SH-SY5Y (cell line): ENCODE measurements around the gene GIMAP1.

ENCODE experiments used
- GATA2 ChIP-seq: IDR thresholded peaks from 2 replicates; pipeline ENCODE4 v1.6.1; 2011; ENCODE audit warnings: mild to moderate bottlenecking, low read depth, low read length
- GATA3 ChIP-seq: IDR thresholded peaks from 2 replicates; pipeline ENCODE4 v1.6.1; 2011; ENCODE audit warnings: low read depth, mild to moderate bottlenecking, low read length, moderate library complexity

The GIMAP1 gene

DNA sequence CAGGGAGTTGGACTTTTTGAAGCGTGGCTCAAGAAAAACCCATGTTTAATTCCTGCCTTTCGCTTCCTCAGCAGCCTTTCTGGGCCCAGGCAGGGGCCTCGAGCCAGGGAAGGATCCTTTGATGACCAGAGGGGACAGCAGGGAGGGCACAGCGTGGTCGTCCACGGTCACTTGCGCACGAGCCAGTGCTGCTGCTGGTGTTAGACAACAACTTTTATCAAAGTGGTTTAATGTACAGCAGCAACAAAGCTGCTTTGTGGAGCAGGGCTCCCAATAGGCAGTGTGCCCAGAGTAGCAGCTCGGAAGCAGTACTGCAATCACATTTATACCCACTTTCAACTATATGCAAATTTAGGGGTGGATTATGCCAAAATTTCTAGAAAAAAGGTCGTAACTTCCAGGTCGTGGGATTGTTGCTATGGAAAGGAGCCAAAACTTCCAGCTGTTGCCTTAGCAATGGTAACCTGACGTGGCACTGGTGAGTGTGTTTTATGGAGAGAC, 6.1 kb downstream of the GIMAP1 start:
- TF ChIP-seq GATA2: no peak
- no peak for TF ChIP-seq GATA3

DNA sequence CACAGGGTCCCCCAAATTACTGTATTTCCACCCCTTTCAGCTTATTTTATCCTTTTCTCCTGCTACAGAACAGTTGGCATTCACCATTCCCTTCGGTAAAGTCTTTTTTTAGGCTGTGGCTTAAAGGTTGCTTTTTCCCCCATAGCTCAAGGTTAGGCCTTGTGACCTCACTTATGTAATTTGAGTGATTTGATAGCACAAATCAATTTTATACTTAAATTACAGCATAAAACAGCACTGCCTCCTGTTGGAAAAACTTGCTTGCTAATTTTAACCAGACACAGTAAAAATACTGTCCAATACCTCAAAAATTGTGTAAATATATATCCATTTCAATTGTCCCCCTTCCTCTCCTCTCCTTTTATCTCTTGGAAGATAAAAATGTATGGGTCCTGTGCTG, 7.1 kb downstream of the GIMAP1 start:
- no peak for TF ChIP-seq GATA3
- TF ChIP-seq GATA2: no peak

DNA sequence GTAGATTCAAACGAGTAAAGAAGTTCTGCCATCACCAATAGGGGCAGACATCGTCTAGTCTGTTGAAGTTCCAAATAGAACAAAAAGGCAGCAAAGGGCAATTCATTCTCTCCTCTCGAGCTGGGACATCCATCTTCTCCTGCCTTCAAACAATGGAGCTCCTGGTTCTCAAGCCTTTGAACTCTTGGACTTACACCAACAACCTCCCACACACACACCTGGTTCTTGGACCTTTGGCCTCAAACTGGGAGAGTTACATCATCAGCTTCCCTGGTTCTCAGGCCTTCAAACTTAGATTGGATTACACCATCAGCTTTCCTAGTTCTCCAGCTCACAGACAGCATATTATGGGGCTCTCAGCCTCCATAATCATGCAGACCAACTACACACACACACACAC, 11.0 kb downstream of the GIMAP1 start:
- TF ChIP-seq GATA3 (no peak), GATA2 (no peak)

DNA sequence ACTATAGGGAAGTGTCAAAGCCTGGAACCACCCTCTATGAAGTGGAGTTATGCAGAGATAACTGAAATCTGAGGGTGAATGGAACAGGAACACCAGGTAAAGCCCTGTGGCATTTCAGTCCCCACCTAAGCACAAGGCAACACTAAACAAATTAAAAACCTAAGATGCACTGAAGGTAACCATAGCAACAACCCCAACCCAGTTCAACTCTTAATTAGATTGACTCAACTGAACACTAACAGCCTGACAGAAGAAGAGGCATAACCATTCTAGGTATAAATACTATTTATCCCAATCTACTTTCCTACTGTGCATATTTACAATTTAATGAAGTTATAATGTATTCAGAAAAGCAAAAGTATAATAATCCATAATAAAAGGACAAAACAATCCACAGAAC, 11.6 kb downstream of the GIMAP1 start:
- TF ChIP-seq GATA2 (no peak), GATA3 (no peak)

DNA sequence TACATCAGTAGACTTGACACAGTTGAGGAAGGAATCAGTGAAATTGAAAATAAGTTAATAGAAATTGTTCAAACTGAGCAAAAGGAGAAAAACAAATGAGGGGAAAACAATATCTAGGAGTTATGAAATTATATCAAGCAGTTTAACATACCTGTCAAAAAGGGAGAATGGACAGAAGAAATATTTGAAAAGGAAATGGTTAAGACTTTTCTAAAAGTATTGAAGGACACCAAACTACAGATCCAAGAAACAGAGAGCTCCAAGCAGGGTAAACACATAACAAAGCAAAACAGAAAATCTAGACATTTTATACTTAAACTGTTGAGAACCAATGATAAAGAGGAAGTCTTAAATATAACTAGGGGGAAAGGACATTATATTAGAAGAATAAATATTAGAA, 12.2 kb downstream of the GIMAP1 start:
- TF ChIP-seq GATA2 (no peak), GATA3 (no peak)

DNA sequence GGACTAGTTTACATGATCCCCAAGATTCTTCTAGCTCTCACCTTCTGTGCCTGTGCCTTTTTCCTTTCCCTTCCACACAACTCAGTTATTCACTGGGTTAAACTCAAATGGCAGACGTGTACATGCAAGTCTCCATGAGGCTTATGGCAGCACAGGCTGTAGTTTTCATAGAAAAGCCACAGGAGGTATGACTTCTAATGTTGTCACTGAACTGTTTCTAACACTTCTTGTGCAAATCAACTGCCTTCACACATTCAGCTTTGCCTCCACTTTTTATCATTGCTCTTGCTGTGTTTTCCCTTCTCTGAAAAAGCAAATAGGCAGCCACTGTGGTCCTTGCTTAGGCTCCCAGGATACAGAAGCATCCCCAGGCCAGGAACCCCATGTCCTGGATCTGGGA, 15.5 kb downstream of the GIMAP1 start:
- TF ChIP-seq GATA3: no peak
- TF ChIP-seq GATA2: no peak

DNA sequence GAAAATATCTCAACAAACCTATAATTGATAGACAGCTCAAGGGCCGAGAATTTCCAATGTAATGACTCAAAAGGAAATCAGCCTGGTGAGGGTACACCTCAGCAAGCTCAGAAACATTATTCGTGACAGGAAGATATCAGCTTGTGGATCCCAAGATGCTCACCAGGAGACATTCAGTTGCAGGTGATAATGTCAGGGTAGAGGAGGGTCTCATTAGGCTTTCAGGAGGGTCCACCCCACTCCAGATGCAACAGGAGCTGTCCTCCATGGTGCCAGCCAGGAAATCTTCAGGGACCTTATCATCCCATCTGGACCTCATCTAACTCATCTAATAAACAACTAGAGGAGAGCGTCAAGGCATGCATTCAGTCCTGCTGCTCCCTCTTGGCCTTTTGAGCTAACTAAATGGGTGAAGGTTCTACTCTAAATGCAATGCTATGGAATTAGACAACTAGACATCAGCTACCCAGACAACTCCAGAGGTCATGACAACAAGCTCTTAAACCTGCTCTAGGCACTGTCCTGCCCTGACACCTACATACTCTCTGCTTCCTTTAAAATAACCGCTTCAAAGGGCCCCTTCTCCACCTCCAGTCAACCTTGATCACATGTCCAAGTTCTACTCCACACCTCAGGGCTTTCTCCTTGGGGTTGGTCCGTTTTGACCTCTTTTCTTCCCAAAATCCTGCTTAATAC, 16.5 kb downstream of the GIMAP1 start:
- no peak for TF ChIP-seq GATA2
- TF ChIP-seq GATA3: no peak

DNA sequence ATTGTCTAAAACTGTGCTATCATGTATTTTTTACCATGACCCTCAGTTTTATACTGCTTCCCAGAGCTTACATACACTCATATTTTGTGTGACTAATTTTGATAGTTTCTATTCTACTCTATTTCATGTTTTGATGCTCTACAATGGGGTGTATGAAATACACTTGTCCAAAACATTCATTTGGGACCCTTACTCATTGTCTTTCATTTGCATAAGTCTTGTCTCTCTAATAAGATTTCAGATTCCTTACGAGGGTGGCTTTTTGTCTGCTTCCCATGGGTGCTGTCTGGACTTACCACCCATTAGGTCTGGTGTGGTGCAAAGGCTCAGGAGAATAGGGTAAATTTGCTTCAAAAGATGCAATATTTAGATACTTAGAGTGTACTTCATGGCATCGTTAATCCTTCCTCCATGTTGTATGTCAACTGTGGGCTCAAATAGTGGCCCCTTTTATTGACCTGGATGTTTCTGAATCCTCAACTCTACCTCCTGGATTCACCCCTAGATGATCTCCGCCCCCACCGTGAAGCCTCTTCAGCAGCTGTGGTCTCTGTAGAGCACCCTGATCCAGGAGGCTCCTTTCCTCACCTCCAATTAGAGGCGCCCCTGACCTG, 17.2 kb downstream of the GIMAP1 start:
- no peak for TF ChIP-seq GATA3
- TF ChIP-seq GATA2: no peak

DNA sequence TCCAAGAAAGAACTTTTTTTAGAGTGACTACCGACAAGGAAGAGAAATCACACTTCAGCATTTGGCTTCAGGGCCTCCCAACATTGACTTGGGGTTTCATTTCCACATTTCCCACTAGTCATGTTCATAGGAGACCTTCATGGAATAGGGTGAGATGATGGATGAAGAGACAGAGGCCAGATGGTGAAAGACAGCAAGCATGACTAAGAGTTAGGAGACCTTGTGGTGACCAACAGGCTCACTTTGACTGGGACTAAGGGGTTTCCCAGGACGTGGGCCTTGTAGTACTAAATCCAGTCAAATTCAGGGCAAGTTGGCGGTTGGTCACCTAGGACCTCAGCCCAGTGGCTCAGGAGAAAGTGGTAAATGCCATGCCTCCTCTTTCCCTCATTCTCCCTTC, 17.8 kb downstream of the GIMAP1 start:
- no peak for TF ChIP-seq GATA3
- no peak for TF ChIP-seq GATA2

DNA sequence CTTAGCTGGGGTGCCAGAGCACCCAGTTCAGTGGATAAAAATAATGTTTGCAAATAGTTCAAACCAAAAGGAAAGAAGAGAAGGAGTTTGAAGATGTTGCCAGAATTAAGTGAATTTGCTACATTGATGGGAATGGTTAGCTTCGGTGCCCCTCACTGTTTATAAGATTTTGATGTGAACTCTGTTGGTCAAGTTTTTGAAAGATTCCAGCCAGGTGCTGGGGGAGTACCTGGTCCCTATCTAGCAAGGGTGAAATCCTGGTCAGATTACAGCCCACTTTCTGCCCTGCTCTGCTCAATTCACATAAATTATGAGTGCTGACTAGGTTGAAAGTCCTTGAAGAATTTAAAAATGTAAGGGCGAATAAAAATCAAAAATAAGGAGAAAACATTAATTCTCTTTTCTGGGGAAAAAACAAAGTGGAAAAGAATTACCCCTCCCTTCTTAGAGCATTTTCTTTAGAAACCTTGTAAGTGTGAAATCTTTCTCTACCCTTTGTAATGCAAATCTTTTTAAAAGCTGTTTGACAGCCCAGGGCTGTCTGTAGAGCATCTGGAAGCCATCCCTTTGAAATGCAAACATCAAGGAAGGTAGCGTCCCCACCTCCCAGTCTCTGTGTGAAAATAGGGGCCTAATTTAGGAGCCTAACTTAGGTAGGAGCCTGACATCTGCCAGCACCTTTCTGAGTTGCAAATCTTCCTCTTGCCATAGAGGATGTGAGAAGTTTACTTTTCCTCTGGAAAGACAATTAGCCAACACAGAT, 19.4 kb downstream of the GIMAP1 start:
- TF ChIP-seq GATA2 (no peak), GATA3 (no peak)

DNA sequence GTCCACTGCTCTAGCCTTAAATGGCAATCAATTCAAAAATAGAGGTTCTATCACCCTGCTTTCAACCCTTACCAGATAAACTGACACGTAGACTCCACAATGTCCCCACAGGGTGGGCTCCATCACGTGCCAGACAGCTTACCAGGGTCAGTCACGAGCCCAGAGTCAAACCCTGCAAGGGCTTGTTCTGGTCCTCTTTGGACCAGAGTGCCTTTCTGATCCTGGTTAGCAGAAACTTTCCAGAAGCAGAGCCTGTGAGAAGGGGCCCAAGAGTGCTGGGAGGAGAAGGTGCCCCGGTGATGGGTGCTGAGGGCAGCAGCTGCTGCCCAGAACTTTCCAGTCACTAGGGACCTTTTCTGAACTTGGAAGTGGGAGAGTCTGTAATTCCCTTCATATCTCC, 20.5 kb downstream of the GIMAP1 start:
- TF ChIP-seq GATA3: no peak
- no peak for TF ChIP-seq GATA2

DNA sequence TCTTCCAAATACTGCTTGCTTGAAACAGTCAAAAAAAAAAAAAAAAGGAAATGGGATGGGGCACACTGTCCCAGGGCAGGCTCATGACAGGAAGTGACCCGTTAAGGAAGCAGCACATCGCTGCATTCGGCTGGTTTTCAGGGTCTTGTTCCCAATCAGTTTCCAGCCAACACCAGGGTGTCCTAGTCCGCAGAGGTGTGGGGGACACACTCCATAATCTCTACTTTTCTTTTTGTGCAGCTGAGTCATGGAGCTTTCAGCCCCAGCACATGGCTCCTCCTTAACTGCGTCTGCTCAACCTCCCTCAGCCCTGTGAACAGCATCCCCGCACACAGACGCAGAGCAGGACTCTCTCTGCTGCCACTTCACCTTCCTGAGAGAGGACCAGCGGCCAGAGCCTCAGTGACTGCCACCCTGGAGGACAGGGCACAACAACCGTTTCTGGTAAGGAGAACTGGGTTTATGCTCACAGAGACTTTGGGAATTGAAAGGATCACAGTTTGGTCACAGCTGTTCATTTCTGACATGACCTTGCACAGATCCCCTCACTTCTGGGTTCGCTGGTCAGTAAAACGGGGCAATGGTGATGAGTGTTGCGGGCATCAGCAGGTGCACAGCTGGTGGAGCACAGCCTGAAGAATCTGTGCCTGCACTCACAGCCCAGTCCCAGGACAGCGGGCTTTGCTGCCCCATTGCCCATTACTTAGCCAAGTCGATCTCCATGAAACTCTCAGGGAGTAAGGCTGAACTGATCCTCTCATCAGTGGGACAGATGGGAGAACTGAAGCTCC, 21.0 kb downstream of the GIMAP1 start, which contains the start of gene GIMAP5:
Gene GIMAP5, plus strand, starts transcription at position 154 of the 791 bp plus-strand sequence. CDS start 3,467 bp downstream, outside the sequence.
- TF ChIP-seq GATA3 (no peak), GATA2 (no peak)

DNA sequence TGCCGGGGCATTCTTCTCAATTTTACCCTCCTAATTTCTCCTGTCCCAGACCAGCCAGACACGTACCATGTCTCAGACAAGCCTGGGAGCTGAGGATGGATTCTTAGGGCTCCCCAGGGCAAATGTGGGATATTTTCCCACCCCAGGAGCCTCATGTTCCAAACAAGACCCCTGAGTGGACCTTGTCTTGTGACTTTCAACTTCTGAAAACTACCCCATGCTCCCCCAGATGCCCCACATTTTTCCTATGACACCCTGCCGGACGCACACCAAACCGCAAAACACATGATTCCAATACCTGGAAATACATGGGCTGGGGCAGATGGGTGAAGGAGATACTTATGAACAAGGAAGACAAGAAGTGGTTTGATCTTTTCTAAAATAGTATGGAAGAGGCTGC, 21.7 kb downstream of the GIMAP1 start:
- TF ChIP-seq GATA2: no peak
- TF ChIP-seq GATA3: no peak

DNA sequence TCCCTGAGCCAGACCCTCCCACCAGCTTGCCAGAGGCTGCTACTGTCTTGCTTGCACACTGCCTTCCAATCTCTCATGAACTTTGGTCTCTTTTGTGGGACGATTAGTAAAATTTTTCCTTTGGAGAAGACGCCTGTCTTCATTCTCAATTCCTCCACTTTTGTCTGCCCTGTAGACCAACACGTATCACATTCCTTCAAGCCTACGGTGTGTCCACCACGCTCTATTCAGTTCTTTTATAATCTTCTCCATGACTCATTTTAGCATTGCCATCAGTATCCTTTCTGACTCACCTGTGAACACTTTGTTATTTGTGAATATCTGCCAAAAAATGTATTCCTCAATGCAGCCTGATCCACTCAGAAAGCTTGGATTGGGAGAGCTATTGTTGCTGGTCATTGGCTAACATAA, 22.2 kb downstream of the GIMAP1 start:
- no peak for TF ChIP-seq GATA2
- no peak for TF ChIP-seq GATA3
